DND-41 (cell line): ENCODE measurements around the gene INPP5E.

Experiments
- EZH2 ChIP-seq: IDR thresholded peaks from 3 replicates; pipeline ENCODE4 v1.6.1; 2012; ENCODE audit warnings: borderline replicate concordance, low read depth, mild to moderate bottlenecking, moderate library complexity, low read length, inconsistent platforms; ENCODE audit not compliant: severe bottlenecking
- TF ChIP-seq, protein P1 (sequence below): IDR thresholded peaks from 2 replicates; pipeline ENCODE4 v1.5.1; 2012; ENCODE audit warnings: borderline replicate concordance, low read length, moderate library complexity, mild to moderate bottlenecking; ENCODE audit not compliant: poor library complexity, severe bottlenecking; ENCODE audit errors: extremely low read depth

DNA sequence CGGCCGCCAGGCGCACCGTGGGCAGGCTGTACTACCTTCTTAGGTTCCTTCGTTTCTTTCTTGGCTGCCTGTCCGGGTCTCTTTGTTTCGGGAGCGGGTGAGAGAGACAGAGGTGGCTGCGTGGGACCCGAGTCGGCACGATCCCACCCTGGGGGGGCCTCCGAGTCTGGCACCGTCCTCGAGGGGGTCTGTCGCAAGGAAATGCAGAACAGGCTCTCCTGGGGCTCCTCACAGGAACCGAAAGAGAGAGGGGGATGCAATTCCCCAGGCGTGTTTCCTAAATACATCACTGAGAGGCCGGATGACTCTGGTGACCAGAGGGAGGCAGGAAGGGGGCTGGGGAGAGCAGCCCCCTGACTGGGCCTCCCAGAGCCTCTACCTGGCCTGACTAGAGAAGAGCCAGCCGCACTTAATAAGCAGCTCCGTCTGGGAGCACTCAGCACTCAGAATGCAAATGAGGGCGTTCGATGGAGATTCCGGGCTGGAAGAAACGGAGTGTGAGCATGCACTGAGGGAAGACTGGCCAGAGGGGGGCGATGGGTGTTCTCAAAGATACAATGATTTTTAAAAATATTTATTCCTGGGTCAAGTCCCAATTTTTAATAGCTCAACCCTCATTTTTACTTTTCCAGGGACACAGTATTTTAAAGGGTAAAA lies 11.7 kb upstream of the INPP5E start:
- TF ChIP-seq, protein P1, sequence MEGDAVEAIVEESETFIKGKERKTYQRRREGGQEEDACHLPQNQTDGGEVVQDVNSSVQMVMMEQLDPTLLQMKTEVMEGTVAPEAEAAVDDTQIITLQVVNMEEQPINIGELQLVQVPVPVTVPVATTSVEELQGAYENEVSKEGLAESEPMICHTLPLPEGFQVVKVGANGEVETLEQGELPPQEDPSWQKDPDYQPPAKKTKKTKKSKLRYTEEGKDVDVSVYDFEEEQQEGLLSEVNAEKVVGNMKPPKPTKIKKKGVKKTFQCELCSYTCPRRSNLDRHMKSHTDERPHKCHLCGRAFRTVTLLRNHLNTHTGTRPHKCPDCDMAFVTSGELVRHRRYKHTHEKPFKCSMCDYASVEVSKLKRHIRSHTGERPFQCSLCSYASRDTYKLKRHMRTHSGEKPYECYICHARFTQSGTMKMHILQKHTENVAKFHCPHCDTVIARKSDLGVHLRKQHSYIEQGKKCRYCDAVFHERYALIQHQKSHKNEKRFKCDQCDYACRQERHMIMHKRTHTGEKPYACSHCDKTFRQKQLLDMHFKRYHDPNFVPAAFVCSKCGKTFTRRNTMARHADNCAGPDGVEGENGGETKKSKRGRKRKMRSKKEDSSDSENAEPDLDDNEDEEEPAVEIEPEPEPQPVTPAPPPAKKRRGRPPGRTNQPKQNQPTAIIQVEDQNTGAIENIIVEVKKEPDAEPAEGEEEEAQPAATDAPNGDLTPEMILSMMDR, result no peak
- TF ChIP-seq EZH2, result no peak
